ENCODE data around the gene GPR108. TPM values are rescaled to one million over a fixed set of nuclear protein-coding genes. Genes with fewer than 3 reads are reported as not detected.

GPR108 gene
- polyA plus RNA-seq, 1 donor (not counting 4 experiments of a cell fraction or from before 2014, with no cell fraction given) = 57.7 TPM

- TF ChIP-seq, protein P1, sequence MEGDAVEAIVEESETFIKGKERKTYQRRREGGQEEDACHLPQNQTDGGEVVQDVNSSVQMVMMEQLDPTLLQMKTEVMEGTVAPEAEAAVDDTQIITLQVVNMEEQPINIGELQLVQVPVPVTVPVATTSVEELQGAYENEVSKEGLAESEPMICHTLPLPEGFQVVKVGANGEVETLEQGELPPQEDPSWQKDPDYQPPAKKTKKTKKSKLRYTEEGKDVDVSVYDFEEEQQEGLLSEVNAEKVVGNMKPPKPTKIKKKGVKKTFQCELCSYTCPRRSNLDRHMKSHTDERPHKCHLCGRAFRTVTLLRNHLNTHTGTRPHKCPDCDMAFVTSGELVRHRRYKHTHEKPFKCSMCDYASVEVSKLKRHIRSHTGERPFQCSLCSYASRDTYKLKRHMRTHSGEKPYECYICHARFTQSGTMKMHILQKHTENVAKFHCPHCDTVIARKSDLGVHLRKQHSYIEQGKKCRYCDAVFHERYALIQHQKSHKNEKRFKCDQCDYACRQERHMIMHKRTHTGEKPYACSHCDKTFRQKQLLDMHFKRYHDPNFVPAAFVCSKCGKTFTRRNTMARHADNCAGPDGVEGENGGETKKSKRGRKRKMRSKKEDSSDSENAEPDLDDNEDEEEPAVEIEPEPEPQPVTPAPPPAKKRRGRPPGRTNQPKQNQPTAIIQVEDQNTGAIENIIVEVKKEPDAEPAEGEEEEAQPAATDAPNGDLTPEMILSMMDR (optimal IDR thresholded peaks at IDR 0.05 in 1 of 3, IDR thresholded peaks at IDR 0.05 in 1 of 3, conservative IDR thresholded peaks at IDR 0.05 in 1 of 3; ENCODE audit: extremely low read depth in 1 of 3, insufficient read depth in 2 of 3, low read length in 3 of 3) = no peak
- no peak for TF ChIP-seq EZH2 (IDR thresholded peaks at IDR 0.05; ENCODE audit: low read length)
- no peaks in the 10 kb centered on the region for H3K79me2 ChIP-seq (ENCODE audit: control insufficient read depth, insufficient read depth, low read length)
- H4K20me1 ChIP-seq (ENCODE audit: control insufficient read depth, extremely low read depth, insufficient read depth, low read length) = no peaks in the 10 kb centered on the region
- dilution Hi-C loops (cut with MboI; ENCODE audit: extremely low pct_ligation_motif_present, low sequenced_read_pairs) = no loop called here
- H3K9ac ChIP-seq (ENCODE audit: control insufficient read depth, extremely low read depth, insufficient read depth, low read length) = peak within 1 kb of the TSS; percentile 41
- no peak within 1 kb of the TSS for H2AFZ ChIP-seq (ENCODE audit: control insufficient read depth, low read length)
- H3K4me2 ChIP-seq (ENCODE audit: control insufficient read depth, extremely low read depth, insufficient read depth, low read depth, low read length) = peak within 1 kb of the TSS; percentile 56
- H3K4me3 ChIP-seq (ENCODE audit: control insufficient read depth in 2 of 3, extremely low read depth in 1 of 3, insufficient read depth in 2 of 3, low read depth in 1 of 3, low read length in 3 of 3) = no peak within 1 kb of the TSS
- no peaks in the 10 kb centered on the region for H3K9me1 ChIP-seq (ENCODE audit: control insufficient read depth, extremely low read depth, insufficient read depth, low read length)
- H3K27me3 ChIP-seq (ENCODE audit: control insufficient read depth, extremely low read depth, insufficient read depth, low read length) = no peaks in the 10 kb centered on the region
- H3K4me1 ChIP-seq (ENCODE audit: control insufficient read depth, extremely low read depth, insufficient read depth, low read length) = peaks cover 14% of the 10 kb centered on the region
- no peaks in the 10 kb centered on the region for H3K36me3 ChIP-seq (ENCODE audit: control insufficient read depth in 2 of 2, extremely low read depth in 1 of 2, insufficient read depth in 2 of 2, low read length in 2 of 2)
- no peak for FAIRE-seq
- DNase-seq (ENCODE audit: low read depth, low spot score) = no peak
- no peak within 1 kb of the TSS for H3K27ac ChIP-seq (ENCODE audit: control insufficient read depth, insufficient read depth, low read length)
- no peaks in the 10 kb centered on the region for H3K9me3 ChIP-seq (ENCODE audit: control insufficient read depth, low read depth, low read length)
Measured at GRCh38 chr19:6720369-6721137, 16.8 kb downstream of the GPR108 start, which contains the start of gene C3. TSS of gene C3 (minus strand) at chr19:6720650. CDS start at chr19:6720589, 61 bp downstream.

DNA sequence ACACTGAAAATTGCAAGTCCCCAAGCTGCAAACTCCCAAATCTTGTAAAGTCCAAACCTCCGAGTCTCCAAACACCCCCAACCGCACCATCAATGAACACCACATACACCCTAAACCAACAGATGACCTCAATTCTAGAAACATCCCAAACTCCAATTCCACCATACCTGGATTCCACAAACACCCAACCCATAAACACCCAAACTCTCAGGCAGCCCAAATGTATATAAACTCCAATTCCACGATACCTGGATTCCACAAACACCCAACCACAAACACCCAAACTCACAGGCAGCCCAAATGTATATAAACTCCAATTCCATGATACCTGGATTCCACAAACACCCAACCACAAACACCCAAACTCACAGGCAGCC, 17.4 kb downstream of the GPR108 start:
- Histone ChIP-seq H4K20me1 (ENCODE audit: control insufficient read depth, extremely low read depth, insufficient read depth, low read length) (no peaks in the 10 kb centered on the region), H2AFZ (ENCODE audit: control insufficient read depth, low read length) (no peak overlapping the region), H3K4me3 (ENCODE audit: control insufficient read depth in 2 of 3, extremely low read depth in 1 of 3, insufficient read depth in 2 of 3, low read depth in 1 of 3, low read length in 3 of 3) (no peak overlapping the region), H3K9ac (ENCODE audit: control insufficient read depth, extremely low read depth, insufficient read depth, low read length) (peak overlapping the region; percentile 41), H3K9me3 (ENCODE audit: control insufficient read depth, low read depth, low read length) (no peaks in the 10 kb centered on the region), H3K4me2 (ENCODE audit: control insufficient read depth, extremely low read depth, insufficient read depth, low read depth, low read length) (no peak overlapping the region), H3K9me1 (ENCODE audit: control insufficient read depth, extremely low read depth, insufficient read depth, low read length) (no peaks in the 10 kb centered on the region), H3K4me1 (ENCODE audit: control insufficient read depth, extremely low read depth, insufficient read depth, low read length) (peaks cover 14% of the 10 kb centered on the region), H3K36me3 (ENCODE audit: control insufficient read depth in 2 of 2, extremely low read depth in 1 of 2, insufficient read depth in 2 of 2, low read length in 2 of 2) (no peaks in the 10 kb centered on the region), H3K27ac (ENCODE audit: control insufficient read depth, insufficient read depth, low read length) (no peak overlapping the region), H3K27me3 (ENCODE audit: control insufficient read depth, extremely low read depth, insufficient read depth, low read length) (no peaks in the 10 kb centered on the region), H3K79me2 (ENCODE audit: control insufficient read depth, insufficient read depth, low read length) (no peaks in the 10 kb centered on the region)
- no peak for DNase-seq (ENCODE audit: low read depth, low spot score)
- TF ChIP-seq, protein P1 (optimal IDR thresholded peaks at IDR 0.05 in 1 of 3, IDR thresholded peaks at IDR 0.05 in 1 of 3, conservative IDR thresholded peaks at IDR 0.05 in 1 of 3; ENCODE audit: extremely low read depth in 1 of 3, insufficient read depth in 2 of 3, low read length in 3 of 3) = no peak
- no peak for FAIRE-seq
- dilution Hi-C loops (cut with MboI; ENCODE audit: extremely low pct_ligation_motif_present, low sequenced_read_pairs) = no loop called here

All from keratinocyte (primary cell).